Small intestine (tissue), 7 donors: ENCODE results near the gene CDC42BPB. TPM values are rescaled to one million over a fixed set of nuclear protein-coding genes. Genes with fewer than 3 reads are reported as not detected.
A peak's percentile ranks its signal among the peaks of the same experiment; 100 is the strongest.

Experiments used
- DNase-seq, 2 donors: peaks; one replicate each; pipeline versions ENCODE4 v3.0.0 to v3.0.0-alpha.2; 2013
- FAIRE-seq: peaks from 2 replicates; lab custom pipeline; 2012; peaks lifted over from hg19 to GRCh38; lab: Jason Lieb, UNC
- H3K27ac ChIP-seq, 3 donors: one replicate each; pipeline ENCODE4 v1.5.1; 2013; ENCODE audit warnings: low read length in 2 of 3, mild to moderate bottlenecking in 2 of 3, control low read depth in 1 of 3, inconsistent platforms in 1 of 3, low read depth in 1 of 3, moderate library complexity in 1 of 3
- H3K27me3 ChIP-seq, 3 donors: one replicate each; pipeline ENCODE4 v1.6.1; 2013; ENCODE audit warnings: low read length in 3 of 3, inconsistent platforms in 1 of 3; ENCODE audit not compliant: control insufficient read depth in 3 of 3, insufficient read depth in 3 of 3
- H3K36me3 ChIP-seq, 3 donors: one replicate each; pipeline ENCODE4 v1.6.1; 2013; ENCODE audit warnings: low read length in 3 of 3, inconsistent platforms in 1 of 3, low read depth in 1 of 3, mild to moderate bottlenecking in 1 of 3, moderate library complexity in 1 of 3; ENCODE audit not compliant: control insufficient read depth in 3 of 3, insufficient read depth in 2 of 3
- H3K4me1 ChIP-seq, 3 donors: one replicate each; pipeline ENCODE4 v1.6.1; 2013; ENCODE audit warnings: low read length in 2 of 3, inconsistent platforms in 1 of 3, low read depth in 1 of 3, mild to moderate bottlenecking in 1 of 3, moderate library complexity in 1 of 3; ENCODE audit not compliant: control insufficient read depth in 3 of 3, insufficient read depth in 2 of 3
- H3K4me3 ChIP-seq, 3 donors: one replicate each; pipeline ENCODE4 v1.5.1; 2013; ENCODE audit warnings: low read length in 3 of 3, control low read depth in 1 of 3, inconsistent platforms in 1 of 3, low read depth in 1 of 3, mild to moderate bottlenecking in 1 of 3, moderate library complexity in 1 of 3
- H3K9me3 ChIP-seq, 2 donors: one replicate each; pipeline ENCODE4 v1.6.1; 2013; ENCODE audit warnings: low read depth in 1 of 2, low read length in 1 of 2; ENCODE audit not compliant: control insufficient read depth in 2 of 2, insufficient read depth in 1 of 2
- WGBS, 3 donors: extraction: QIAGEN DNeasy Blood & Tissue Kit; methylation state at CpG; one replicate each; pipeline ENCODE4 v1.1.7; 2013; 5-methylcytosine and 5-hydroxymethylcytosine counted together
- polyA plus RNA-seq, 4 donors: library from polyadenylated mRNA; stranded (reverse) in 3 of 4; unstranded in 1 of 4; fragments of 200-250 nt in 3 of 4; fragments of 120-200 nt in 1 of 4; gene quantifications; one replicate each; pipeline versions ENCODE4 v1.2.1 to v1.2.3, GENCODE V29; 2013
- donor health status: healthy with polysubstance abuse.
- donor health status: control.
- donor health status: control.
- donor health status: Bipolar disorder and iron deficiency.
- donor health status: healthy.

Gene CDC42BPB
- polyA plus RNA-seq, 4 donors, result 29.2 to 69.4 (median 39.5) TPM

GRCh38 chr14:103031956-103032355 lies 25.4 kb downstream of the CDC42BPB start:
- H3K9me3 ChIP-seq, result no peaks in the 10 kb centered on the region
- FAIRE-seq (no peak), DNase-seq (peak; percentile 53 to 54)
- peaks cover 0 to 26% (median 6%) of the 10 kb centered on the region in 3 donors for H3K4me1 ChIP-seq
- H3K27me3 ChIP-seq, result no peaks in the 10 kb centered on the region
- WGBS, 3 donors, result 22 to 63% (median 46%) methylated on average over 9 of the region's 9 CpGs
- H3K4me3 ChIP-seq, result no peak overlapping the region
- peaks cover 0 to 9% (median 0%) of the 10 kb centered on the region in 3 donors for H3K36me3 ChIP-seq
- peak overlapping the region in 1 of 3 donors; percentile 22 for H3K27ac ChIP-seq

- Histone ChIP-seq H3K4me3 (no peak overlapping the region), H3K27ac (peak overlapping the region in 2 of 3 donors; percentile 13 to 53), H3K36me3 (peaks cover 0 to 9% (median 0%) of the 10 kb centered on the region in 3 donors), H3K4me1 (peaks cover 0 to 26% (median 6%) of the 10 kb centered on the region in 3 donors), H3K27me3 (no peaks in the 10 kb centered on the region), H3K9me3 (no peaks in the 10 kb centered on the region)
- FAIRE-seq (no peak), DNase-seq (no peak)
- WGBS, 3 donors, result 60 to 70% (median 69%) methylated on average over 6 of the region's 6 CpGs
Measured at GRCh38 chr14:103031566-103031911, 25.8 kb downstream of the CDC42BPB start.

- Histone ChIP-seq H3K27ac (peak overlapping the region in 2 of 3 donors; percentile 13 to 63), H3K4me3 (no peak overlapping the region)
- 70 to 82% (median 80%) methylated on average over 13 of the region's 13 CpGs for WGBS, 3 donors
Measured at GRCh38 chr14:103030741-103031565, 26.4 kb downstream of the CDC42BPB start.

DNA sequence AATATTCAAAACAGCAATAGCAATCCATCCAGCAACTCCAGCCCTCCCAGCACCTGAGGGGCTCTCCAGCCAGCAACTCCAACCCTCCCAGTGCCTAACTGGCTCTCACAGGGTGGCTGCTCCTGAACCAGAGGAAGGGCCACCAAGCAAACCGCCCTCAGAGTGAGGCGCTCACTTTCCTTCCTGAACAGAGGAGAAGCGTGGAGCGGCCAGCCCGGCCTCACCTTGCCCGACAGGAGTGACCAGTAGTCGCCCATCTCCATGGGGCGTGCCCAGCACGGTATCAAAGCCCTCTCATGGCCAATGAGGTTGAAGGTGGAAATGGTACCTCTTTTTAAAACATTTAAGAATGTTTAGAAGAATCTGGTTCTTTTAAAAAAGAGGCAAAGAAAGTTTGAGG lies 27.4 kb downstream of the CDC42BPB start:
- DNase-seq (no peak), FAIRE-seq (no peak)
- Histone ChIP-seq H3K9me3 (no peaks in the 10 kb centered on the region), H3K27me3 (no peaks in the 10 kb centered on the region), H3K27ac (no peak overlapping the region), H3K36me3 (peaks cover 0 to 9% (median 0%) of the 10 kb centered on the region in 3 donors), H3K4me1 (peaks cover 0 to 26% (median 6%) of the 10 kb centered on the region in 3 donors), H3K4me3 (no peak overlapping the region)
- WGBS, 3 donors, result 91 to 93% (median 92%) methylated on average over 9 of the region's 9 CpGs

More at GRCh38 chr14:103030741-103031565, 26.4 kb downstream of the CDC42BPB start:
- peaks cover 0 to 9% (median 0%) of the 10 kb centered on the region in 3 donors for H3K36me3 ChIP-seq
- H3K27me3 ChIP-seq, result no peaks in the 10 kb centered on the region
- H3K9me3 ChIP-seq, result no peaks in the 10 kb centered on the region
- DNase-seq (no peak), FAIRE-seq (no peak)
- peaks cover 0 to 26% (median 6%) of the 10 kb centered on the region in 3 donors for H3K4me1 ChIP-seq

DNA sequence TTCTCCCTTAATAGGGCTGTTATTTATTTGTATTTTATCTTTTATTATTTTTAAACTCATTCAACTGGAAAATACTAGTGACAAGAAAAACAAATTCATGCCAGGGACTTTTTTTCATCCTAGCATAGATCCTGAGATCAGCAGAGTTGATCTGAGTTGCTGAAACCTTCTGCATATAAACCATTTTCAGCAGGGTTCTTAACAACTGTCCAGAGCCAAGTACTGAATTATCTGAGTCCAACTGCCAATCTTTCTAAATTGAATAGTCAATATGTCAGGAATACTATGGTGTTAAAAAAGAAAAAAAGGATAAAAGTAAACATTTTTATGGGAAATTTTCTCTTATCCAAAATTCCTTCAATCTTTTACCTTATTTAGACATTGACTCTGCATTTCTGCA lies 28.6 kb downstream of the CDC42BPB start:
- FAIRE-seq (no peak), DNase-seq (no peak)
- Histone ChIP-seq H3K36me3 (peaks cover 0 to 9% (median 0%) of the 10 kb centered on the region in 3 donors), H3K4me3 (no peak overlapping the region), H3K27ac (no peak overlapping the region), H3K9me3 (no peaks in the 10 kb centered on the region), H3K27me3 (no peaks in the 10 kb centered on the region), H3K4me1 (peaks cover 0 to 22% (median 6%) of the 10 kb centered on the region in 3 donors)

GRCh38 chr14:103028161-103028767 lies 29.1 kb downstream of the CDC42BPB start:
- DNase-seq (no peak), FAIRE-seq (no peak)
- H3K27me3 ChIP-seq, result no peaks in the 10 kb centered on the region
- no peak overlapping the region for H3K4me3 ChIP-seq
- peaks cover 0 to 9% (median 0%) of the 10 kb centered on the region in 3 donors for H3K36me3 ChIP-seq
- H3K27ac ChIP-seq, result no peak overlapping the region
- no peaks in the 10 kb centered on the region for H3K9me3 ChIP-seq
- H3K4me1 ChIP-seq, result peaks cover 0 to 17% (median 6%) of the 10 kb centered on the region in 3 donors
- WGBS, 3 donors, result 66 to 77% (median 75%) methylated on average over 11 of the region's 11 CpGs

DNA sequence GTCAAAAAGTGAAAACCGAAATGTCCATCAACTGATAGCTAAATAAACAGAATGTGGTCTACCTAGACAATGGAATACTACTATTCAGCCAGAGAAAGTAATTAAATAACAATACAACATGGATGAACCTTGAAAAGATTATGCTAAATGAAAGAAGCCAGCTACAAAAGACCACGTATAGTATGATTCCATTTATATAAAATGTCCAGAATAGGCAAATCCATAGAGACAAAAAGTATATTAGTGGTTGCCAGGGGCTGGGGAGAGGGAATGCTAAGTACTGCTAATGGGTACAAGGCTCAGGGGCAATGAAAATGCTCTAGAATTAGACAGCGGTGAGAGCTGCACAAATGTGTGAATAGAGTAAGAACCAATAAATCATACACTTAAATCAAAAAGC lies 29.9 kb downstream of the CDC42BPB start:
- Histone ChIP-seq H3K36me3 (peaks cover 0 to 9% (median 0%) of the 10 kb centered on the region in 3 donors), H3K27ac (no peak overlapping the region), H3K4me3 (no peak overlapping the region), H3K9me3 (no peaks in the 10 kb centered on the region), H3K27me3 (no peaks in the 10 kb centered on the region), H3K4me1 (peaks cover 0 to 14% (median 6%) of the 10 kb centered on the region in 3 donors)
- 97% methylated on average over 3 of the region's 3 CpGs for WGBS, 3 donors
- FAIRE-seq (no peak), DNase-seq (no peak)

DNA sequence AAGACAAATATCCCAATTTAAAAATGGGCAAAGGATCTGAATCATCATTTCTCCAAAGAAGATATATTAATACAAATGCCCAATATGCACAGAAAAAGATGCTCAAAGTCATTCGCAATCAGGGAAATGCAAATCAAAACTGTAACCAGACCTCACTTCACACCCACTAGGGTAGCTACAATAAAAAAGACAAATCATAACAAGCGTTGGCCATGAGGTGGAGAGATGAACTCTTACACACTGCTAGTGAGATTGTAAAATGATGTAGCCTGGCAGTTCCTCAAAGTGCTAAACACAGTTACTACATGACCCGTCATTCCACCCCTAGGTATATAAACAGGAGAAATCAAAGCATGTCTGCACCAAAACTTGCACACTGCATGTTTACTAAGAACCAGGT lies 30.4 kb downstream of the CDC42BPB start:
- Histone ChIP-seq H3K27me3 (no peaks in the 10 kb centered on the region), H3K27ac (no peak overlapping the region), H3K9me3 (no peaks in the 10 kb centered on the region), H3K4me1 (peaks cover 0 to 11% (median 6%) of the 10 kb centered on the region in 3 donors), H3K4me3 (no peak overlapping the region), H3K36me3 (peaks cover 0 to 12% (median 0%) of the 10 kb centered on the region in 3 donors)
- WGBS, 3 donors, result 78 to 94% (median 90%) methylated on average over 3 of the region's 3 CpGs
- no peak for DNase-seq
- no peak for FAIRE-seq
